Fibroblast of skin of right quadriceps (primary cell): ENCODE data around the gene TANGO2.
A peak's percentile ranks its signal among the peaks of the same experiment; 100 is the strongest.

ENCODE experiments used
- DNase-seq: peaks from one replicate; pipeline ENCODE4 v3.0.0-alpha.2; 2013

The TANGO2 gene

GRCh38 chr22:20109411-20110358 is 88.8 kb downstream of the TANGO2 start:
- DNase-seq, result no peak

GRCh38 chr22:20110359-20110985 is 89.6 kb downstream of the TANGO2 start:
- no peak for DNase-seq

GRCh38 chr22:20111045-20111688 is 90.3 kb downstream of the TANGO2 start:
- peak; percentile 20 for DNase-seq

GRCh38 chr22:20111689-20112622 is 91.0 kb downstream of the TANGO2 start:
- no peak for DNase-seq

- DNase-seq, result no peak
Measured at GRCh38 chr22:20112623-20113511, 92.0 kb downstream of the TANGO2 start.

- no peak for DNase-seq
Measured at GRCh38 chr22:20113551-20114310, 92.8 kb downstream of the TANGO2 start.

- DNase-seq, result no peak
Measured at GRCh38 chr22:20114506-20115475, 93.9 kb downstream of the TANGO2 start.

GRCh38 chr22:20115691-20116375 is 94.9 kb downstream of the TANGO2 start, which contains the start of gene RANBP1:
TSS of gene RANBP1 (plus strand) at chr22:20116104. CDS start at chr22:20116185, 81 bp downstream.
- no peak for DNase-seq

- DNase-seq, result no peak
Measured at GRCh38 chr22:20116376-20116950, 95.6 kb downstream of the TANGO2 start.
